Heart right ventricle (tissue), 16 donors: Measurements from ENCODE around the gene ERBB4. TPM values are rescaled to one million over a fixed set of nuclear protein-coding genes. Genes with fewer than 3 reads are reported as not detected.

Experiments
- ATAC-seq, 8 donors: fragments of 200-7000 bp; cut with Tn5 transposase; one replicate each; pipeline ENCODE4 v1.9.1; 2020; ENCODE audit warnings: mild to moderate bottlenecking in 8 of 8, moderate library complexity in 8 of 8, moderate number of reproducible peaks in 1 of 8
- DNase-seq, 2 donors: peaks; one replicate each; pipeline ENCODE4 v3.0.0-alpha.2; 2020
- H3K27ac ChIP-seq, 10 donors: fragments of 200-600 bp; sonication (generic) in 2 of 10; one replicate each; pipeline versions ENCODE4 v1.5.0 to v1.8.0; 2020 to 2022; ENCODE audit warnings: mild to moderate bottlenecking in 3 of 10
- H3K27me3 ChIP-seq, 7 donors: fragments of 200-600 bp; one replicate each; pipeline ENCODE4 v1.8.0; 2021 to 2022; ENCODE audit warnings: mild to moderate bottlenecking in 2 of 7
- H3K36me3 ChIP-seq, 9 donors: fragments of 200-600 bp; sonication (generic) in 1 of 9; one replicate each; pipeline versions ENCODE4 v1.5.0 to v1.8.0; 2020 to 2022; ENCODE audit warnings: mild to moderate bottlenecking in 2 of 9
- H3K4me1 ChIP-seq, 9 donors: fragments of 200-600 bp; sonication (generic) in 1 of 9; one replicate each; pipeline versions ENCODE4 v1.5.0 to v1.8.0; 2020 to 2022; ENCODE audit warnings: mild to moderate bottlenecking in 4 of 9
- H3K4me3 ChIP-seq, 10 donors: fragments of 200-600 bp; sonication (generic) in 2 of 10; one replicate each; pipeline versions ENCODE4 v1.5.0 to v1.8.0; 2020 to 2022; ENCODE audit warnings: mild to moderate bottlenecking in 7 of 10, moderate library complexity in 2 of 10
- H3K9me3 ChIP-seq, 11 donors: fragments of 200-600 bp in 10 of 11; sonication (generic) in 2 of 11; one replicate each; pipeline versions ENCODE4 v1.5.0 to v1.8.0; 2013 to 2022; ENCODE audit warnings: mild to moderate bottlenecking in 2 of 11, control low read depth in 1 of 11, moderate library complexity in 1 of 11
- WGBS, 2 donors: extraction: QIAGEN DNeasy Blood & Tissue Kit; methylation state at CpG; one replicate each; pipeline ENCODE4 v1.1.7; 2013; ENCODE audit warnings: inconsistent platforms in 1 of 2; 5-methylcytosine and 5-hydroxymethylcytosine counted together
- intact Hi-C, 10 donors: fragments of 100-400 bp; cut with DNase I; formaldehyde crosslinking; loops; one replicate each; pipeline versions ENCODE4 v1.11.1 to v1.14.2; 2022
- polyA plus RNA-seq, 2 donors: library from polyadenylated mRNA; stranded (reverse); fragments of 200-250 nt; gene quantifications; one replicate each; pipeline ENCODE4 v1.2.3, GENCODE V29; 2013
- total RNA-seq, 10 donors: library from RNA; stranded (reverse); fragmentation: NEBNext Ultra II Directional in 3 of 10; extraction: Animal tissue kit (Norgen Biotek cat#: 25700) in 3 of 10; gene quantifications; one replicate each; pipeline versions ENCODE4 v1.2.1 to v1.2.4, GENCODE V29; 2021 to 2023
- TF ChIP-seq, protein P1 (sequence below), 9 donors: fragments of 200-600 bp; sonication (generic) in 2 of 9; IDR thresholded peaks; one replicate each; pipeline versions ENCODE4 v1.5.0 to v1.8.0; 2021 to 2022; ENCODE audit warnings: antibody characterized with exemption in 9 of 9, mild to moderate bottlenecking in 5 of 9, moderate library complexity in 1 of 9
- donor health status: Arrhythmogenic right ventricular cardiomyopathy.
- donor health status: ischemic (EF 13 %, LVEDD 7.1; RV severe dilation, severe dysfunction).
- donor health status: healthy with polysubstance abuse.
- donor health status: DM: no; HTN: yes; CAD: no.
- donor health status: DM: no; HTN: no; CAD: no.
- donor health status: ischemic (EF 25% LVEDD 6.9; RV normal size, moderate dysfunction).
- donor health status: ischemic (EF 25% LVEDD 5.7; RV mildly dilated, moderate dysfunction).
- donor health status: healthy.
- donor health status: DM: yes; HTN: yes; CAD: no.
- donor health status: Ischemic cardiomyopathy.
- donor health status: ischemic (EF 35%, LVEDD 5.7; RV mildly dilated, moderate dysfunction).
- donor health status: nonischemic (EF 11% LVEDD 7.7; RV severe dilation, severe dysfunction).
- donor health status: DM: yes; HTN: yes; CAD: no.
- donor health status: PGD.
- donor health status: ischemic (EF 29% LVEDD 5.4; RV normal size, mild dysfunction).
- donor health status: nonischemic (EF 23%, LVEDD 6.1; RV moderate dilation, normal function).

ERBB4 gene
- total and polyA plus RNA-seq, 12 donors = 1.2 to 24.6 (median 16.1) TPM

DNA sequence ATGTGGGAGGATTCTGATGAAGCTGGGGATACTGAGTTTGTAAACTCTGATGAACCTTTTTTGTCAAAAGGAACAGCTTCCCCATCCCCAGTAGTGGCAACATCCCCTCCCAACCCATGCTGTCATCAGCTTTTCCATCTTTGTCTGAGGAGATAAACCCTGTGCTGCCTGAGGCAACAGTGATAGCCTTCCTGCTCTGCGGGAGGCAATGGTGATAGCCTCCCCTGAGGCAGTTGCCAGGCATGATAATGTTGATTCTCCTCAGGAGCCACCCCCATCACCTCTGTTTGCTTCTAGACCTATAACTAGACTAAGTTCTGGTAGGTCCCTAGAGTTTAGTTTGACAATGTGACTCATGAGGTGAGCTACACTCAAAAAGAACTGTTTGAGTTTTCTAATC, 97.5 kb downstream of the ERBB4 start:
- H3K27ac ChIP-seq = no peak overlapping the region
- intact Hi-C loops = no loop called here
- 42 to 56% methylated on average over 1 of the region's 1 CpG for WGBS, 2 donors
- TF ChIP-seq, protein P1, sequence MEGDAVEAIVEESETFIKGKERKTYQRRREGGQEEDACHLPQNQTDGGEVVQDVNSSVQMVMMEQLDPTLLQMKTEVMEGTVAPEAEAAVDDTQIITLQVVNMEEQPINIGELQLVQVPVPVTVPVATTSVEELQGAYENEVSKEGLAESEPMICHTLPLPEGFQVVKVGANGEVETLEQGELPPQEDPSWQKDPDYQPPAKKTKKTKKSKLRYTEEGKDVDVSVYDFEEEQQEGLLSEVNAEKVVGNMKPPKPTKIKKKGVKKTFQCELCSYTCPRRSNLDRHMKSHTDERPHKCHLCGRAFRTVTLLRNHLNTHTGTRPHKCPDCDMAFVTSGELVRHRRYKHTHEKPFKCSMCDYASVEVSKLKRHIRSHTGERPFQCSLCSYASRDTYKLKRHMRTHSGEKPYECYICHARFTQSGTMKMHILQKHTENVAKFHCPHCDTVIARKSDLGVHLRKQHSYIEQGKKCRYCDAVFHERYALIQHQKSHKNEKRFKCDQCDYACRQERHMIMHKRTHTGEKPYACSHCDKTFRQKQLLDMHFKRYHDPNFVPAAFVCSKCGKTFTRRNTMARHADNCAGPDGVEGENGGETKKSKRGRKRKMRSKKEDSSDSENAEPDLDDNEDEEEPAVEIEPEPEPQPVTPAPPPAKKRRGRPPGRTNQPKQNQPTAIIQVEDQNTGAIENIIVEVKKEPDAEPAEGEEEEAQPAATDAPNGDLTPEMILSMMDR (IDR thresholded peaks at IDR 0.05) = no peak
- ATAC-seq (no peak), DNase-seq (no peak)
- no peaks in the 10 kb centered on the region for H3K36me3 ChIP-seq
- no peaks in the 10 kb centered on the region for H3K4me1 ChIP-seq
- H3K27me3 ChIP-seq = no peaks in the 10 kb centered on the region
- peaks cover 0 to 31% (median 3%) of the 10 kb centered on the region in 11 donors for H3K9me3 ChIP-seq
- no peak overlapping the region for H3K4me3 ChIP-seq

DNA sequence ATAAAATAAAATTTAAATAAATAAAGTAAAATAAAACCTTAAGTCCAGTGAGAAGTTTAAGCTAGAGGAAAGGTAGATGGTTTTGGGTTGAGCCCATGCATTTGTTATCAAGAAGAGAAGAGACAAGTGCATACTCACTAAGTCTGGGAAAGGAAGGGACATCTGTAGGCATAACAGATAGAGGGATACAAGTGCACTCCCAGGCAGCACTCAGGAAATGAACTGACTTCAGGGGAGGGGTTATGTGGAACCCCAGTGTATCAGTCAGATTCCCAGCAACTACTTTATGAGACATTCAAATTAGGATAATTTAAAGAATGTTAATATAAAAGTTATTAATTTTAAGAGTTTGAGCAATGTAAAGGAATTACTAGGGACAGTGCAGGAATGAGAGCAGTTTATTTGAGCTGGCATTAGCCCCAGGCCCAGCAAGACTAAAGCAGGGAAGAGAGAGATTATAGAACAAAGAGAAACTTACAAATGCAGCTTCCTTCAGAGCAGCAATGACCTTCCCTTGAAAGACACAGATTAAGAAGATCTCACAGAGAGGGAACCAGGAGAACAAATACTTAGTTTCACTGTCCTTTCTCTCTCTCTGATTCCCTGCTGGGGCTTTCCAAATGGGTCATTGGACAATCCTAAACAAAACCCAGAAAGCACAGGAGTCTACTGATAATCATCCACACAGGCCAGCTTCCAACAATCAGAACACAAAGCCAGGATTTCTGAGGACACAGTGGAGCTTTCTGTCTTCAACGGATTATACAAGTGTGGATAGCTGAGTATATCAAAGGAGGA, 109.7 kb downstream of the ERBB4 start:
- intact Hi-C loops = no loop called here

DNA sequence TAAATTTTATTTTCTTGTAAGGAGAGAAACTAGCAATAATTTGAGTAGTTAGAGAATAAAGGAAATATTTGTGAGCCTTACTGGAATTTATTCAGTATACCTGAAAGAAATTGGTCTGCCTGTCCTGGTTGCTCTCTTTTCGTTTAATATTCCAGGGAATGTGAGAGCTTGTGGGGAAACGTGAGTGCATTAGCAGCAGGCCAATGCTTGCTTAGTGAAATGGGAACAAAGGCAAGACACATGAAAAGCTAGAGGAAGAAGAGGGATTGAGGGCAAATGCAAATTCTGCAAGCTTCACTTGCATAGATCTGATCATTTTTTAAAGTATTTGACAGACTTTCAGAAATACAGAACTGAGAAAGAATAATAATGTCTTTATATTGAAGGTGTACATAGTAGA, 111.0 kb downstream of the ERBB4 start:
- ATAC-seq (no peak), DNase-seq (no peak)
- Histone ChIP-seq H3K36me3 (no peaks in the 10 kb centered on the region), H3K4me1 (peaks cover 0 to 8% (median 0%) of the 10 kb centered on the region in 9 donors), H3K27ac (no peak overlapping the region), H3K27me3 (no peaks in the 10 kb centered on the region), H3K4me3 (no peak overlapping the region), H3K9me3 (peaks cover 0 to 7% (median 0%) of the 10 kb centered on the region in 11 donors)
- intact Hi-C loops = no loop called here
- WGBS, 2 donors = 60 to 61% methylated on average over 2 of the region's 2 CpGs
- TF ChIP-seq, protein P1 (IDR thresholded peaks at IDR 0.05) = no peak

More for the DNA sequence above, 109.7 kb downstream of the ERBB4 start:
- peak in 1 of 8 donors; percentile 17 for ATAC-seq
- 13 to 18% methylated on average over 1 of the region's 1 CpG for WGBS, 2 donors
- no peak overlapping the region for H3K4me3 ChIP-seq
- peaks cover 0 to 8% (median 0%) of the 10 kb centered on the region in 9 donors for H3K4me1 ChIP-seq
- no peaks in the 10 kb centered on the region for H3K36me3 ChIP-seq
- DNase-seq = no peak
- H3K27me3 ChIP-seq = no peaks in the 10 kb centered on the region
- H3K9me3 ChIP-seq = peaks cover 0 to 7% (median 0%) of the 10 kb centered on the region in 11 donors
- TF ChIP-seq, protein P1 (IDR thresholded peaks at IDR 0.05) = no peak
- H3K27ac ChIP-seq = no peak overlapping the region

DNA sequence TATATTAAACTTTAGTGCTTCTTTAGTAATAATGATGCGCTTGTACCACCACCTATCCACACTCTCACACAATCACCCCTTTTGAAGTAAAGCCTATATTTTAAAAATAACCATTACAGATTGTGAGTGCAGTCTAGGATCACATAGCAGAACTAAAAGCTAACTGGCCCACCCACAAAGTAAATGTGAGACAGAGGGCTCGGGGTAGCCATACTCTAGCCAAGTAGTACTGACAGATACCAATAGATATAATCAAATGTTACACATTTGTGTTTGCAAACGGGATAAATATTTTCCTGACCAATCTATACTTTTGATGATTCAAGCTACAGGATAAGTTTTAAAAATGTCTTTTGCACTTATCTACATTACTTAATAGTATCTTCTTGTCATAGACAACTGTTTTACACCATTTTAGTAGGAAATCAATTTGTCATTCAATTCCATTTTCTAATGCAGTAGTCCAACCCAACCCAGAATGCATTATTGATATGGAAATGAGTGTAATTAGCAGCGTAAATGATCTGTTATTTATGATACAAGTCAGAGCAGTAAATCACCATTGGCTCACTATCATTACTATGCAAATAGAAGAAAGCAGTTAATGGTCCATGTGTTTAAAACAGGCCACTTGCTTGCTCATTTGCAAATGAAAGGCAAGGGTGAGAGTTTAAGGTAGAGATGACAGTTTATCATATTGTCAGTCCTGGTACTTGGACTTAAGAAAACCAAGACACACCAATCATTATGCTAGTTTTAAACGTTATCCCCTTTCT, 111.8 kb downstream of the ERBB4 start:
- Histone ChIP-seq H3K27ac (no peak overlapping the region), H3K27me3 (no peaks in the 10 kb centered on the region), H3K9me3 (peaks cover 0 to 7% (median 0%) of the 10 kb centered on the region in 11 donors), H3K4me3 (no peak overlapping the region), H3K4me1 (peaks cover 0 to 8% (median 0%) of the 10 kb centered on the region in 9 donors), H3K36me3 (no peaks in the 10 kb centered on the region)
- intact Hi-C loops = no loop called here
- ATAC-seq (no peak), DNase-seq (no peak)
- 71% methylated on average over 5 of the region's 5 CpGs for WGBS, 2 donors
- TF ChIP-seq, protein P1 (IDR thresholded peaks at IDR 0.05) = no peak
